ENCODE results near the gene GLT8D2.

GLT8D2 gene

GRCh38 chr12:104012331-104012730 lies 37.7 kb downstream of the GLT8D2 start:
- H3K4me3 ChIP-seq (ENCODE audit: low read length) = no peak overlapping the region
- no peaks in the 10 kb centered on the region for H3K36me3 ChIP-seq (ENCODE audit: control insufficient read depth, insufficient read depth, low read length)
- no peak overlapping the region for H3K27ac ChIP-seq (ENCODE audit: low read depth, low read length)
- no peaks in the 10 kb centered on the region for H3K27me3 ChIP-seq (ENCODE audit: control insufficient read depth, insufficient read depth, low read length)
- H3K9ac ChIP-seq (ENCODE audit: low read length) = no peak overlapping the region
- H3K4me1 ChIP-seq (ENCODE audit: control insufficient read depth, insufficient read depth, low read length) = no peaks in the 10 kb centered on the region

DNA sequence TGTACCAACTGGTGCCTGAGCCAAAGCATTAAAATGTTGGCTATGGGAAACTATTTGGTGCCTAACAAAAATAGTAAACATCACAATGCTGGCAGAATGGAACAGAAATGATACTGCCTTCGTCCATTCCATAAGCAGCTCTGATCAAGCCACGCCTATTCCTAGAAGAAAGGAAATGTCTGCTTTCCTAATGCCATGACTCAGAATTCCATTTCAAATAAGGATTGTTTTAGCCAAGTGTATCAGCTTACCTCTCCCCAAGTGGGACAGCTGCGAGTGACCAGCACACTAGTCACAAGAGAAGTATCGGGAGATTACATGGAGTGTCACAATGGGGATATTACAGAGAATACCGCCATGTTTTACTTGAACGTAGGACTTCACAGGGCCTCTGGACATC lies 38.7 kb downstream of the GLT8D2 start:
- no peaks in the 10 kb centered on the region for H3K27me3 ChIP-seq (ENCODE audit: control insufficient read depth, insufficient read depth, low read length)
- no peak overlapping the region for H3K9ac ChIP-seq (ENCODE audit: low read length)
- H3K4me3 ChIP-seq (ENCODE audit: low read length) = no peak overlapping the region
- H3K36me3 ChIP-seq (ENCODE audit: control insufficient read depth, insufficient read depth, low read length) = no peaks in the 10 kb centered on the region
- H3K27ac ChIP-seq (ENCODE audit: low read depth, low read length) = no peak overlapping the region
- no peaks in the 10 kb centered on the region for H3K4me1 ChIP-seq (ENCODE audit: control insufficient read depth, insufficient read depth, low read length)

GRCh38 chr12:104010606-104011169 lies 39.3 kb downstream of the GLT8D2 start:
- Histone ChIP-seq H3K27me3 (ENCODE audit: control insufficient read depth, insufficient read depth, low read length) (no peaks in the 10 kb centered on the region), H3K27ac (ENCODE audit: low read depth, low read length) (no peak overlapping the region), H3K9ac (ENCODE audit: low read length) (no peak overlapping the region), H3K4me1 (ENCODE audit: control insufficient read depth, insufficient read depth, low read length) (no peaks in the 10 kb centered on the region), H3K4me3 (ENCODE audit: low read length) (no peak overlapping the region), H3K36me3 (ENCODE audit: control insufficient read depth, insufficient read depth, low read length) (no peaks in the 10 kb centered on the region)

DNA sequence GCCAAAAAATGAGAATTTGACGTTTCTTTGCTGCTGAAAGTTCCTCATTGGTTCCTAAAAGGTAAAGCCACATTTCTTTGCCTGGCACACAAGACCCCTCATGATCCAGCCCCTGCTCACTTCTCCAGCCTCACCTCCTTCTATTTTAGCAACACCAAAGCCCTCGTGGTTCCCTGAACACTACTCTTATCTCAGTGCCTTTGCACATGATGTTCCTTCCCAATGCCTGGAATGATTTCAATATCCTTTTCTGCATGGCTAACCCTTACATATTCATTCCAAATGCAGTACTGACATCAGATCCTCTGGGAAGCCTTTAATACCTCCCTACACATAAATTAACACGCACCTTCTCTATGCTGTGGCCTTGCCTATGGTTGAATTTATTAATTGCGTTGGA lies 39.9 kb downstream of the GLT8D2 start:
- Histone ChIP-seq H3K4me1 (ENCODE audit: control insufficient read depth, insufficient read depth, low read length) (no peaks in the 10 kb centered on the region), H3K4me3 (ENCODE audit: low read length) (no peak overlapping the region), H3K27ac (ENCODE audit: low read depth, low read length) (no peak overlapping the region), H3K27me3 (ENCODE audit: control insufficient read depth, insufficient read depth, low read length) (no peaks in the 10 kb centered on the region), H3K9ac (ENCODE audit: low read length) (no peak overlapping the region), H3K36me3 (ENCODE audit: control insufficient read depth, insufficient read depth, low read length) (no peaks in the 10 kb centered on the region)

GRCh38 chr12:104006929-104007328 lies 43.1 kb downstream of the GLT8D2 start:
- Histone ChIP-seq H3K36me3 (ENCODE audit: control insufficient read depth, insufficient read depth, low read length) (no peaks in the 10 kb centered on the region), H3K4me3 (ENCODE audit: low read length) (no peak overlapping the region), H3K27me3 (ENCODE audit: control insufficient read depth, insufficient read depth, low read length) (no peaks in the 10 kb centered on the region), H3K27ac (ENCODE audit: low read depth, low read length) (no peak overlapping the region), H3K4me1 (ENCODE audit: control insufficient read depth, insufficient read depth, low read length) (no peaks in the 10 kb centered on the region), H3K9ac (ENCODE audit: low read length) (no peak overlapping the region)

DNA sequence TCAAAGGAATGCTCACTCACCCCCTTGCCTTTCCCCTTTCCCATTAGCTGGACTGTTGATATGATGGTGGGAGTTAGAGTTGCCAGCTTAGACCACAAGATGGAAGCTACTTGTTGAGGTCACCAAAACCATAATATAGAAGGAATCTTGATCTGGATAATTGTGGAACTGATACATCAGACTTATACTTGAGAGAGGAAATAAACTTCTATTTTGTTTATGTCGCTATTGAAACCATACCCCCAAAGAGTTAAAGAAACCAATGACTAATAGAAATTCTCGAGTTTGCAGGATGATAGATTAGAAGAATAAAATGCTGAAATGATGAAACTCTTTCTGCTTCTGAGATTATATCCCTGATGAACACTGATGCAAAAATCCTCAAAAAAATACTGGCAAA lies 46.4 kb downstream of the GLT8D2 start:
- Histone ChIP-seq H3K4me3 (ENCODE audit: low read length) (no peak overlapping the region), H3K27ac (ENCODE audit: low read depth, low read length) (no peak overlapping the region), H3K27me3 (ENCODE audit: control insufficient read depth, insufficient read depth, low read length) (no peaks in the 10 kb centered on the region), H3K36me3 (ENCODE audit: control insufficient read depth, insufficient read depth, low read length) (no peaks in the 10 kb centered on the region), H3K9ac (ENCODE audit: low read length) (no peak overlapping the region), H3K4me1 (ENCODE audit: control insufficient read depth, insufficient read depth, low read length) (no peaks in the 10 kb centered on the region)

- Histone ChIP-seq H3K4me3 (ENCODE audit: low read length) (no peak overlapping the region), H3K27ac (ENCODE audit: low read depth, low read length) (no peak overlapping the region), H3K9ac (ENCODE audit: low read length) (no peak overlapping the region), H3K4me1 (ENCODE audit: control insufficient read depth, insufficient read depth, low read length) (no peaks in the 10 kb centered on the region), H3K36me3 (ENCODE audit: control insufficient read depth, insufficient read depth, low read length) (no peaks in the 10 kb centered on the region), H3K27me3 (ENCODE audit: control insufficient read depth, insufficient read depth, low read length) (no peaks in the 10 kb centered on the region)
Measured at GRCh38 chr12:104002686-104003085, 47.3 kb downstream of the GLT8D2 start.

- Histone ChIP-seq H3K4me3 (ENCODE audit: low read length) (no peak overlapping the region), H3K9ac (ENCODE audit: low read length) (no peak overlapping the region), H3K4me1 (ENCODE audit: control insufficient read depth, insufficient read depth, low read length) (no peaks in the 10 kb centered on the region), H3K27ac (ENCODE audit: low read depth, low read length) (no peak overlapping the region), H3K36me3 (ENCODE audit: control insufficient read depth, insufficient read depth, low read length) (no peaks in the 10 kb centered on the region), H3K27me3 (ENCODE audit: control insufficient read depth, insufficient read depth, low read length) (no peaks in the 10 kb centered on the region)
Measured at GRCh38 chr12:104000807-104001434, 49.1 kb downstream of the GLT8D2 start.

- no peaks in the 10 kb centered on the region for H3K27me3 ChIP-seq (ENCODE audit: control insufficient read depth, insufficient read depth, low read length)
- H3K4me3 ChIP-seq (ENCODE audit: low read length) = no peak overlapping the region
- H3K27ac ChIP-seq (ENCODE audit: low read depth, low read length) = no peak overlapping the region
- no peak overlapping the region for H3K9ac ChIP-seq (ENCODE audit: low read length)
- no peaks in the 10 kb centered on the region for H3K4me1 ChIP-seq (ENCODE audit: control insufficient read depth, insufficient read depth, low read length)
- H3K36me3 ChIP-seq (ENCODE audit: control insufficient read depth, insufficient read depth, low read length) = no peaks in the 10 kb centered on the region
Measured at GRCh38 chr12:103998976-103999375, 51.0 kb downstream of the GLT8D2 start.

DNA sequence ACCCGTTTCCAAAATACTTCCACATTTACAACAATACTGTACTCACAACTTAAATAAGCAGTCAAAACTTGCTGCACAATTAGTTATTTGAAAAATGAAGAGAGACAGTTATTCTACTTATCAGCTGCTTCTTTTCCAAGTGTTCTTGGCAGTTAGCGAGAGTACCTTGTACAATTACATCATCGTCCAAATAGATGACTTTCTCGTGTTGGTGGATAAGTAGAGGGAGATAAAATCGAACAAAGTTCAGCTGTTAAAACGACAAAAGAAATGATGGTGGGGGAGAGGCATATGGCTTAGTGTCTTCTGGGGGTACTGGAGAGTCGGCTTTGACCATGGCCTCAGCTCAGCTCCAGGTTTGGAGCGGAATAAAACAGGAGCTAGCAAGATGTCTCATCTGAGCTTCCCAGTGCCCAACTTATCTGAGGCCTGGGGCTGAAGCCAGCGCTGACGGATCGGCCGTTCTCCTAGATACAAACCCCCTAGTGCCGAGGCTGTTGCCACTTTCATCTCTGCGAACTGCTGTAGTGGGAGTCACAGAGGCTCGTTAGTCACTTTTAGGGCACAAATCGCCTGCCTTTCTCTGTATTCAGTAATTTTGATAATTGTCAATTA lies 52.6 kb downstream of the GLT8D2 start:
- no peak overlapping the region for H3K27ac ChIP-seq (ENCODE audit: low read depth, low read length)

GRCh38 chr12:103996595-103996994 lies 53.4 kb downstream of the GLT8D2 start:
- no peaks in the 10 kb centered on the region for H3K4me1 ChIP-seq (ENCODE audit: control insufficient read depth, insufficient read depth, low read length)
- no peaks in the 10 kb centered on the region for H3K36me3 ChIP-seq (ENCODE audit: control insufficient read depth, insufficient read depth, low read length)
- H3K9ac ChIP-seq (ENCODE audit: low read length) = no peak overlapping the region
- no peaks in the 10 kb centered on the region for H3K27me3 ChIP-seq (ENCODE audit: control insufficient read depth, insufficient read depth, low read length)
- no peak overlapping the region for H3K27ac ChIP-seq (ENCODE audit: low read depth, low read length)
- no peak overlapping the region for H3K4me3 ChIP-seq (ENCODE audit: low read length)

More for the DNA sequence above, 52.6 kb downstream of the GLT8D2 start:
- Histone ChIP-seq H3K27me3 (ENCODE audit: control insufficient read depth, insufficient read depth, low read length) (no peaks in the 10 kb centered on the region), H3K4me3 (ENCODE audit: low read length) (no peak overlapping the region), H3K4me1 (ENCODE audit: control insufficient read depth, insufficient read depth, low read length) (no peaks in the 10 kb centered on the region), H3K36me3 (ENCODE audit: control insufficient read depth, insufficient read depth, low read length) (no peaks in the 10 kb centered on the region), H3K9ac (ENCODE audit: low read length) (no peak overlapping the region)

GRCh38 chr12:103994235-103994634 lies 55.8 kb downstream of the GLT8D2 start:
- Histone ChIP-seq H3K4me3 (ENCODE audit: low read length) (no peak overlapping the region), H3K36me3 (ENCODE audit: control insufficient read depth, insufficient read depth, low read length) (no peaks in the 10 kb centered on the region), H3K27ac (ENCODE audit: low read depth, low read length) (no peak overlapping the region), H3K9ac (ENCODE audit: low read length) (no peak overlapping the region), H3K27me3 (ENCODE audit: control insufficient read depth, insufficient read depth, low read length) (no peaks in the 10 kb centered on the region), H3K4me1 (ENCODE audit: control insufficient read depth, insufficient read depth, low read length) (no peaks in the 10 kb centered on the region)

DNA sequence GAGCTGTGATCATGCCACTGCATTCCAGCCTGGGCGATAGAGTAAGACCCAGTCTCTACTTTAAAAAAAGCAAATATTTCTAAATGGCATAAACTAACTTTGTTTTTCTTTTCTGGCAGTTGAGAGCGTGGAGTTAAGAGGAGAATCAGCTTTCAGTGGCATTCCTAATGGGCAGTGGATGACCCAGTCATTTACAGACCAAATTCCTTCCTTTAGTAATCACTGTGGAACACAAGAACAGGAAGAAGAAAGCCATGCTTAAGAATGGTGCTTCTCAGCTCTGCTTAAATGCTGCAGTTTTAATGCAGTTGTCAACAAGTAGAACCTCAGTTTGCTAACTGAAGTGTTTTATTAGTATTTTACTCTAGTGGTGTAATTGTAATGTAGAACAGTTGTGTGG lies 63.2 kb downstream of the GLT8D2 start:
- no peak overlapping the region for H3K9ac ChIP-seq (ENCODE audit: low read length)
- H3K27me3 ChIP-seq (ENCODE audit: control insufficient read depth, insufficient read depth, low read length) = no peaks in the 10 kb centered on the region
- H3K27ac ChIP-seq (ENCODE audit: low read depth, low read length) = no peak overlapping the region
- no peak overlapping the region for H3K4me3 ChIP-seq (ENCODE audit: low read length)
- H3K4me1 ChIP-seq (ENCODE audit: control insufficient read depth, insufficient read depth, low read length) = no peaks in the 10 kb centered on the region
- H3K36me3 ChIP-seq (ENCODE audit: control insufficient read depth, insufficient read depth, low read length) = peaks cover 9% of the 10 kb centered on the region
